Stimulated activated naive B cell treated with anti-CD40 and anti-IgM and Interleukin-4, amounts not matched to agents 10 μg/mL and 1 μg/mL and 100 μg/mL, for 72 hours (primary cell): ENCODE measurements around the gene SAMMSON.
A peak's percentile ranks its signal among the peaks of the same experiment; 100 is the strongest.

Experiments
- ATAC-seq, 2 donors: fragments of 150-1000 bp; cut with Tn5 transposase; replicated peaks; 2 replicates each; pipeline ENCODE4 v1.10.0; 2021; ENCODE audit warnings: moderate library complexity in 1 of 2
- DNase-seq: peaks from one replicate; pipeline ENCODE4 v3.0.0; 2021
- H3K27ac Mint-ChIP-seq: one replicate; pipeline ENCODE4 v1.8.0; 2022; ENCODE audit warnings: mild to moderate bottlenecking, mixed read lengths
- H3K27me3 Mint-ChIP-seq, 2 donors: one replicate each; pipeline ENCODE4 v1.8.0; 2022; ENCODE audit warnings: mixed read lengths in 2 of 2
- H3K36me3 Mint-ChIP-seq, 2 donors: one replicate each; pipeline ENCODE4 v1.8.0; 2022; ENCODE audit warnings: mixed read lengths in 2 of 2, mild to moderate bottlenecking in 1 of 2
- H3K4me1 Mint-ChIP-seq, 2 donors: one replicate each; pipeline ENCODE4 v1.8.0; 2022; ENCODE audit warnings: mixed read lengths in 2 of 2, mild to moderate bottlenecking in 1 of 2
- H3K4me3 Mint-ChIP-seq, 2 donors: one replicate each; pipeline ENCODE4 v1.8.0; 2022; ENCODE audit warnings: mild to moderate bottlenecking in 2 of 2, mixed read lengths in 2 of 2, moderate library complexity in 1 of 2
- H3K9me3 Mint-ChIP-seq, 2 donors: one replicate each; pipeline ENCODE4 v1.8.0; 2022; ENCODE audit warnings: mixed read lengths in 2 of 2, mild to moderate bottlenecking in 1 of 2

SAMMSON gene

GRCh38 chr3:69999140-70000027 is at the start of gene SAMMSON:
Gene SAMMSON (plus strand): TSS chr3:69999733.
- no peak for ATAC-seq
- Mint-ChIP-seq H3K27me3 (no peaks in the 10 kb centered on the region), H3K27ac (no peak within 1 kb of the TSS), H3K4me1 (no peaks in the 10 kb centered on the region), H3K9me3 (peaks cover 0 to 4% of the 10 kb centered on the region in 2 donors), H3K36me3 (no peaks in the 10 kb centered on the region), H3K4me3 (no peak within 1 kb of the TSS)
- no peak for DNase-seq

- Mint-ChIP-seq H3K36me3 (no peaks in the 10 kb centered on the region), H3K9me3 (no peaks in the 10 kb centered on the region), H3K27me3 (no peaks in the 10 kb centered on the region), H3K27ac (no peak overlapping the region), H3K4me1 (no peaks in the 10 kb centered on the region), H3K4me3 (no peak overlapping the region)
- no peak for DNase-seq
- no peak for ATAC-seq
Measured at GRCh38 chr3:69951616-69952015, 47.9 kb upstream of the SAMMSON start.

- Mint-ChIP-seq H3K9me3 (no peaks in the 10 kb centered on the region), H3K27me3 (no peaks in the 10 kb centered on the region), H3K36me3 (no peaks in the 10 kb centered on the region), H3K4me3 (no peak overlapping the region), H3K27ac (no peak overlapping the region), H3K4me1 (no peaks in the 10 kb centered on the region)
- DNase-seq (no peak), ATAC-seq (no peak)
Measured at GRCh38 chr3:69959581-69959980, 40.0 kb upstream of the SAMMSON start.

- Mint-ChIP-seq H3K9me3 (no peaks in the 10 kb centered on the region), H3K36me3 (no peaks in the 10 kb centered on the region), H3K27ac (no peak overlapping the region), H3K4me1 (no peaks in the 10 kb centered on the region), H3K4me3 (no peak overlapping the region), H3K27me3 (no peaks in the 10 kb centered on the region)
- ATAC-seq (no peak), DNase-seq (no peak)
Measured at GRCh38 chr3:69961706-69962439, 37.7 kb upstream of the SAMMSON start.

GRCh38 chr3:69963643-69964042 is 35.9 kb upstream of the SAMMSON start:
- no peak overlapping the region for H3K4me3 Mint-ChIP-seq
- no peaks in the 10 kb centered on the region for H3K4me1 Mint-ChIP-seq

GRCh38 chr3:69967156-69967555 is 32.4 kb upstream of the SAMMSON start:
- no peak overlapping the region for H3K4me3 Mint-ChIP-seq
- H3K4me1 Mint-ChIP-seq, result no peaks in the 10 kb centered on the region
- no peak for DNase-seq

More at GRCh38 chr3:69963643-69964042, 35.9 kb upstream of the SAMMSON start:
- no peaks in the 10 kb centered on the region for H3K27me3 Mint-ChIP-seq
- H3K36me3 Mint-ChIP-seq, result no peaks in the 10 kb centered on the region
- no peaks in the 10 kb centered on the region for H3K9me3 Mint-ChIP-seq
- ATAC-seq (no peak), DNase-seq (no peak)
- no peak overlapping the region for H3K27ac Mint-ChIP-seq

GRCh38 chr3:69970827-69971226 is 28.7 kb upstream of the SAMMSON start:
- DNase-seq (no peak), ATAC-seq (no peak)
- no peaks in the 10 kb centered on the region for H3K9me3 Mint-ChIP-seq
- H3K36me3 Mint-ChIP-seq, result no peaks in the 10 kb centered on the region
- H3K4me3 Mint-ChIP-seq, result no peak overlapping the region
- H3K27me3 Mint-ChIP-seq, result peaks cover 4 to 6% of the 10 kb centered on the region in 2 donors
- H3K4me1 Mint-ChIP-seq, result no peaks in the 10 kb centered on the region
- H3K27ac Mint-ChIP-seq, result no peak overlapping the region

More at GRCh38 chr3:69967156-69967555, 32.4 kb upstream of the SAMMSON start:
- Mint-ChIP-seq H3K27ac (no peak overlapping the region), H3K27me3 (no peaks in the 10 kb centered on the region), H3K9me3 (no peaks in the 10 kb centered on the region), H3K36me3 (no peaks in the 10 kb centered on the region)
- ATAC-seq, result no peak

- peaks cover 8 to 11% of the 10 kb centered on the region in 2 donors for H3K27me3 Mint-ChIP-seq
- H3K36me3 Mint-ChIP-seq, result peaks cover 0 to 2% of the 10 kb centered on the region in 2 donors
- H3K4me3 Mint-ChIP-seq, result no peak overlapping the region
- H3K9me3 Mint-ChIP-seq, result peaks cover 5 to 6% of the 10 kb centered on the region in 2 donors
- ATAC-seq (no peak), DNase-seq (no peak)
- H3K4me1 Mint-ChIP-seq, result no peaks in the 10 kb centered on the region
- H3K27ac Mint-ChIP-seq, result no peak overlapping the region
Measured at GRCh38 chr3:69972672-69973071, 26.9 kb upstream of the SAMMSON start.

- Mint-ChIP-seq H3K4me1 (no peaks in the 10 kb centered on the region), H3K4me3 (no peak overlapping the region), H3K27me3 (peaks cover 8 to 15% of the 10 kb centered on the region in 2 donors), H3K36me3 (peaks cover 0 to 6% of the 10 kb centered on the region in 2 donors), H3K27ac (no peak overlapping the region), H3K9me3 (peaks cover 10 to 17% of the 10 kb centered on the region in 2 donors)
- ATAC-seq (no peak), DNase-seq (no peak)
Measured at GRCh38 chr3:69976021-69976420, 23.5 kb upstream of the SAMMSON start.

GRCh38 chr3:69983546-69984265 is 15.8 kb upstream of the SAMMSON start:
- ATAC-seq, result peak; percentile 82 to 96
- Mint-ChIP-seq H3K27me3 (no peaks in the 10 kb centered on the region), H3K27ac (no peak overlapping the region), H3K9me3 (peaks cover 0 to 5% of the 10 kb centered on the region in 2 donors), H3K4me3 (no peak overlapping the region), H3K36me3 (no peaks in the 10 kb centered on the region), H3K4me1 (peaks cover 11 to 19% of the 10 kb centered on the region in 2 donors)
- peak; percentile 6 for DNase-seq

GRCh38 chr3:69985266-69985665 is 14.3 kb upstream of the SAMMSON start:
- Mint-ChIP-seq H3K27ac (no peak overlapping the region), H3K4me1 (peaks cover 11 to 19% of the 10 kb centered on the region in 2 donors), H3K4me3 (no peak overlapping the region), H3K27me3 (peaks cover 0 to 5% of the 10 kb centered on the region in 2 donors), H3K9me3 (peaks cover 0 to 3% of the 10 kb centered on the region in 2 donors), H3K36me3 (no peaks in the 10 kb centered on the region)
- no peak for ATAC-seq
- no peak for DNase-seq

GRCh38 chr3:69986419-69986818 is 13.1 kb upstream of the SAMMSON start:
- Mint-ChIP-seq H3K27ac (no peak overlapping the region), H3K9me3 (no peaks in the 10 kb centered on the region), H3K4me1 (peaks cover 11 to 19% of the 10 kb centered on the region in 2 donors), H3K36me3 (no peaks in the 10 kb centered on the region), H3K4me3 (no peak overlapping the region), H3K27me3 (peaks cover 0 to 5% of the 10 kb centered on the region in 2 donors)
- DNase-seq (no peak), ATAC-seq (peak in 1 of 2 donors; percentile 34)

GRCh38 chr3:69987833-69988232 is 11.7 kb upstream of the SAMMSON start:
- H3K36me3 Mint-ChIP-seq, result no peaks in the 10 kb centered on the region
- no peak overlapping the region for H3K4me3 Mint-ChIP-seq
- no peaks in the 10 kb centered on the region for H3K9me3 Mint-ChIP-seq
- DNase-seq, result no peak
- H3K27ac Mint-ChIP-seq, result no peak overlapping the region
- H3K27me3 Mint-ChIP-seq, result peaks cover 0 to 5% of the 10 kb centered on the region in 2 donors
- peaks cover 11 to 19% of the 10 kb centered on the region in 2 donors for H3K4me1 Mint-ChIP-seq
- no peak for ATAC-seq

- DNase-seq, result no peak
- no peak for ATAC-seq
- H3K4me1 Mint-ChIP-seq, result no peaks in the 10 kb centered on the region
- no peak overlapping the region for H3K4me3 Mint-ChIP-seq
- no peaks in the 10 kb centered on the region for H3K36me3 Mint-ChIP-seq
- H3K9me3 Mint-ChIP-seq, result no peaks in the 10 kb centered on the region
- H3K27me3 Mint-ChIP-seq, result peaks cover 0 to 5% of the 10 kb centered on the region in 2 donors
- H3K27ac Mint-ChIP-seq, result no peak overlapping the region
Measured at GRCh38 chr3:69993757-69994156, 5.8 kb upstream of the SAMMSON start.
